MCF 10A (cell line): ENCODE measurements around the gene THEMIS2. TPM values are rescaled to one million over a fixed set of nuclear protein-coding genes. Genes with fewer than 3 reads are reported as not detected.

Source experiments
- BruUV-seq: library from RNA; stranded (reverse); fragments of 400-500 nt; replicated peaks from 2 replicates; lab custom pipeline; 2021; lab: Mats Ljungman, UMichigan
- CTCF ChIA-PET: fragments of 300-600 bp; sonication (Branson Sonifier 250); formaldehyde crosslinking; extraction: SDS; loops from one replicate; lab custom pipeline; 2021; ENCODE audit warnings: antibody characterized with exemption, inconsistent platforms; lab: Yijun Ruan, JAX
- POLR2A ChIA-PET: fragments of 300-600, 350-650 bp; sonication (Branson Sonifier 250); formaldehyde crosslinking; extraction: SDS; loops from one replicate; lab custom pipeline; 2020; ENCODE audit warnings: antibody characterized with exemption, inconsistent platforms; lab: Yijun Ruan, JAX
- DNase-seq: peaks from one replicate; pipeline ENCODE4 v3.0.0-alpha.2; 2018; ENCODE audit not compliant: unreplicated experiment
- H3K27ac Mint-ChIP-seq: one replicate; pipeline ENCODE4 v1.8.0; 2022; ENCODE audit warnings: mild to moderate bottlenecking, low read depth, mixed read lengths; ENCODE audit not compliant: unreplicated experiment
- H3K27me3 Mint-ChIP-seq: one replicate; pipeline ENCODE4 v1.8.0; 2022; ENCODE audit warnings: mixed read lengths; ENCODE audit not compliant: insufficient read depth, unreplicated experiment
- H3K36me3 Mint-ChIP-seq: one replicate; pipeline ENCODE4 v1.8.0; 2022; ENCODE audit warnings: mild to moderate bottlenecking, moderate library complexity, mixed read lengths; ENCODE audit not compliant: insufficient read depth, unreplicated experiment
- H3K4me1 Mint-ChIP-seq: one replicate; pipeline ENCODE4 v1.8.0; 2022; ENCODE audit warnings: mixed read lengths; ENCODE audit not compliant: insufficient read depth, unreplicated experiment
- H3K4me3 Mint-ChIP-seq: one replicate; pipeline ENCODE4 v1.8.0; 2022; ENCODE audit warnings: mild to moderate bottlenecking, moderate library complexity, mixed read lengths; ENCODE audit not compliant: unreplicated experiment
- H3K9me3 Mint-ChIP-seq: one replicate; pipeline ENCODE4 v1.8.0; 2022; ENCODE audit warnings: mixed read lengths; ENCODE audit not compliant: unreplicated experiment
- intact Hi-C: fragments of 100-400 bp; cut with micrococcal nuclease; formaldehyde crosslinking; loops from 2 replicates; pipeline ENCODE4 v1.14.1; 2022
- total RNA-seq: library from RNA; stranded (reverse); gene quantifications from 2 replicates; pipeline ENCODE4 v1.2.3, GENCODE V29; 2022
- TF ChIP-seq, protein P1 (sequence below): fragments of 200-600 bp; IDR thresholded peaks from one replicate; pipeline ENCODE4 v1.8.0; 2022; ENCODE audit warnings: antibody characterized with exemption, mild to moderate bottlenecking; ENCODE audit not compliant: unreplicated experiment

THEMIS2 gene
- total RNA-seq, 1 experiment from 2014 or later: 1.7 TPM

DNA sequence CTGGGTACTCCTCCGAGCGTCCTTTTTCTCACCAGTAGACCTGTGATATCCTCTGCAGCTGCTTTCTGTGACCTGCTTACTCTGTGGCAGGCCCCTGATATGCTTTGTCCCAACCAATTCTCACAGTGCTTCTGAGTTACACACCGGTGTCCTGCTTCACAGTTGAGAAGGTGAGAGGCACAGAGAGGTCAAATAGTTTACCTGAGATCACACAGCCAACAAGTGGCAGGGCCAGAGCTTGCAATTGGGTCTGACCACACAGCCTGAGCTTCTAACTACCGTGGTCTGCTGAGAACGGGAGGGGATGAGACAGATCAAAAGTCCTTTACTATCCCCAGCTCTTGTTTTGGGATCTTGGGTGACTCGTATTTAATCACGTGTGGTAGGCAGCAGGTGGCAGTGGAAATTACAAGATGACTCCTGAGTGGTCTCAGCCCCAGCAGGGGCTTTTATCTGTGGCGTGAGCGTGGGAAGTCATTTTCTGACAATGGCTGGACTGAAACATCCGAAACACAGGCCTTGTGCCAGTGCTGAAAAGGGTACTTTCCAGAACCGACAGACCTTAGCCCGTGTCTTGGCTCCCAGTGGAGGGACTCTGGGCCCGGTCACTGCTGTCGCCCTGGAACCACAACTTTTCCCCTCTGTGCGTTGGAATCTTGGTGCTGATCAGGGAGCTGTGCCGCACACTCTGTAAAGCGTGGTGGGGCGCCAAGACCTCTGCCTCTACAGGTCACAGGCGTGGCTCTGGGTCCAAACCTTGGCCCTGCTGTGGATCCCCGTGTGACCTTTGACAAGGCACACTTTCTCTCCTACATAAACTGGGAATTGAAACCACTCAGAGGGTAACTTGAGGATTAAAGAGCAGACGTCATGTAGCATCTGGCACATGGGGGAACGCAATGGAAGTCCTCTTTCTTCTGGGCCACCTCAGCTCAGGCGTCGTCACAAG, 11.9 kb downstream of the THEMIS2 start:
- Mint-ChIP-seq H3K27me3 (no peaks in the 10 kb centered on the region), H3K9me3 (no peaks in the 10 kb centered on the region), H3K4me3 (no peak overlapping the region), H3K4me1 (no peaks in the 10 kb centered on the region), H3K36me3 (peaks cover 10% of the 10 kb centered on the region), H3K27ac (no peak overlapping the region)
- intact Hi-C loops: no loop called here
- TF ChIP-seq, protein P1, sequence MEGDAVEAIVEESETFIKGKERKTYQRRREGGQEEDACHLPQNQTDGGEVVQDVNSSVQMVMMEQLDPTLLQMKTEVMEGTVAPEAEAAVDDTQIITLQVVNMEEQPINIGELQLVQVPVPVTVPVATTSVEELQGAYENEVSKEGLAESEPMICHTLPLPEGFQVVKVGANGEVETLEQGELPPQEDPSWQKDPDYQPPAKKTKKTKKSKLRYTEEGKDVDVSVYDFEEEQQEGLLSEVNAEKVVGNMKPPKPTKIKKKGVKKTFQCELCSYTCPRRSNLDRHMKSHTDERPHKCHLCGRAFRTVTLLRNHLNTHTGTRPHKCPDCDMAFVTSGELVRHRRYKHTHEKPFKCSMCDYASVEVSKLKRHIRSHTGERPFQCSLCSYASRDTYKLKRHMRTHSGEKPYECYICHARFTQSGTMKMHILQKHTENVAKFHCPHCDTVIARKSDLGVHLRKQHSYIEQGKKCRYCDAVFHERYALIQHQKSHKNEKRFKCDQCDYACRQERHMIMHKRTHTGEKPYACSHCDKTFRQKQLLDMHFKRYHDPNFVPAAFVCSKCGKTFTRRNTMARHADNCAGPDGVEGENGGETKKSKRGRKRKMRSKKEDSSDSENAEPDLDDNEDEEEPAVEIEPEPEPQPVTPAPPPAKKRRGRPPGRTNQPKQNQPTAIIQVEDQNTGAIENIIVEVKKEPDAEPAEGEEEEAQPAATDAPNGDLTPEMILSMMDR: no peak
- ChIA-PET CTCF (no interaction called here), POLR2A (interaction anchor here (0.5 to 1.5 kb wide), 2 partner anchors 26 to 59 kb away, joined by 3 read pairs; no protein-coding TSS in a partner anchor)
- no peak for DNase-seq
- no TSS peak for BruUV-seq

DNA sequence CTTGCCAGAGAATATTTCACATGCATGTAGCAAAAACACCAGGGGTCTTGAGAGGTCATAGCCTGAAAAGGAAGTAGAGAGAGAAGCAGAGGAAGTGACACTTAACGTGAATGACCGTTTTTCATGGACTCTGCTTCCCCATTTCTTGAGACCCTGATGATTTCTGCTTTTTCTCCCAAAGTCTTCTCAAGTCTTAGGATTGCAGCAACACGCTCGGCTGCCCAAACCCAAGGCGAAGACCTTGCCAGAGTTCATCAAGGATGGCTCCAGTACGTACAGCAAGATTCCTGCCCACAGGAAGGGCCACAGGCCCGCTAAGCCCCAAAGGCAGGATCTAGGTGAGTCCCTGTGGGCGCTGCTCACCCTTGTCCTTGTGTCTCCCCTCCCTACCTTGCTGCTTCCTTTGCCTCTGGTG, 12.8 kb downstream of the THEMIS2 start:
- TF ChIP-seq, protein P1: no peak
- Mint-ChIP-seq H3K27ac (no peak overlapping the region), H3K4me1 (no peaks in the 10 kb centered on the region), H3K4me3 (no peak overlapping the region), H3K27me3 (no peaks in the 10 kb centered on the region), H3K9me3 (no peaks in the 10 kb centered on the region), H3K36me3 (peaks cover 11% of the 10 kb centered on the region)
- intact Hi-C loops: no loop called here
- DNase-seq: no peak
- CTCF ChIA-PET: no interaction called here
- POLR2A ChIA-PET: no interaction called here
- no TSS peak for BruUV-seq

DNA sequence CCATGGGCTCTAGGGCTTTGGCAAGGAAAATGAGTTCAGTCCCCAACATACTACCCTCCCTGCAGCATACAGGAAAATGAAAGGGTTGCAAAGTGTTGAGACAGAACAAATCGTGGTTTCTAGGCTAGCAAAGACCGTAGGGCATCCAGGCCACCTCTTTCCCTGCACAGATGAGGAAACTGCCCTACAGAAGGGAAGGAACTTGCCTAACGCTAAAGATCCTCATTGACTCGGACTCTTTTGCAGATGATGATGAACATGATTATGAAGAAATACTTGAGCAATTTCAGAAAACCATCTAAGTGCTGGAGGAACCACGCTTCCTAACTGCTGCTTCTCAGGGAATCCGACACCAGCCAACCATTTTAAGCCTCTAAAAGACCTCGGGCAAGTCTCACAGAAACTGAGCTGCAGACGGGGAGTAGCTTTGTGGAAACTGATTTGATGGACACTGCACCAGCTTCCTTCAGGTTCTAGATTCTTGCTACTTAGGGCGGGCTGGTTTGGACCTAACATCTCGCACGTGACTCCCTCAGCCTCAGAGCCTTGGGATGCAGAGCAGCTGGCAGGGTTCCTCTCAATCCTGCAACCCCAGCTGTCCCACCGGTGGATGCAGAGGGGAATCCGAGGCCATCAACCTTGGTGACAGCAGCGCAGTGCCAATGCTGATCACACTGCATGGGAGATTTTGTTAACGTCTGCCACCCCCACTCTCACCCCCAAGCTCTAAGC, 13.4 kb downstream of the THEMIS2 start:
- intact Hi-C loops: no loop called here
- H3K9me3 Mint-ChIP-seq: no peaks in the 10 kb centered on the region

More for the DNA sequence above, 13.4 kb downstream of the THEMIS2 start:
- peaks cover 18% of the 10 kb centered on the region for H3K36me3 Mint-ChIP-seq
- no peak overlapping the region for H3K27ac Mint-ChIP-seq
- H3K27me3 Mint-ChIP-seq: no peaks in the 10 kb centered on the region
- no TSS peak for BruUV-seq
- H3K4me1 Mint-ChIP-seq: no peaks in the 10 kb centered on the region
- DNase-seq: no peak
- TF ChIP-seq, protein P1: no peak
- CTCF ChIA-PET: no interaction called here
- POLR2A ChIA-PET: interaction anchor here (0.9 to 1.5 kb wide), 2 partner anchors 10 to 13 kb away, joined by 3 to 4 read pairs; no protein-coding TSS in a partner anchor
- H3K4me3 Mint-ChIP-seq: no peak overlapping the region
